Lower leg skin (tissue), 3 donors: Measurements from ENCODE around the gene PRICKLE1.

Source experiments
- POLR2A ChIP-seq, 2 donors: fragments of 450-650 bp; IDR thresholded peaks; one replicate each; pipeline ENCODE4 v1.6.1; 2016 to 2017; ENCODE audit warnings: antibody characterized with exemption in 2 of 2, mild to moderate bottlenecking in 1 of 2, moderate library complexity in 1 of 2
- TF ChIP-seq, protein P1 (sequence below), 3 donors: fragments of 450-650 bp; IDR thresholded peaks; one replicate each; pipeline ENCODE4 v1.5.1; 2016; ENCODE audit warnings: antibody characterized with exemption in 3 of 3, mild to moderate bottlenecking in 3 of 3, moderate library complexity in 2 of 3

DNA sequence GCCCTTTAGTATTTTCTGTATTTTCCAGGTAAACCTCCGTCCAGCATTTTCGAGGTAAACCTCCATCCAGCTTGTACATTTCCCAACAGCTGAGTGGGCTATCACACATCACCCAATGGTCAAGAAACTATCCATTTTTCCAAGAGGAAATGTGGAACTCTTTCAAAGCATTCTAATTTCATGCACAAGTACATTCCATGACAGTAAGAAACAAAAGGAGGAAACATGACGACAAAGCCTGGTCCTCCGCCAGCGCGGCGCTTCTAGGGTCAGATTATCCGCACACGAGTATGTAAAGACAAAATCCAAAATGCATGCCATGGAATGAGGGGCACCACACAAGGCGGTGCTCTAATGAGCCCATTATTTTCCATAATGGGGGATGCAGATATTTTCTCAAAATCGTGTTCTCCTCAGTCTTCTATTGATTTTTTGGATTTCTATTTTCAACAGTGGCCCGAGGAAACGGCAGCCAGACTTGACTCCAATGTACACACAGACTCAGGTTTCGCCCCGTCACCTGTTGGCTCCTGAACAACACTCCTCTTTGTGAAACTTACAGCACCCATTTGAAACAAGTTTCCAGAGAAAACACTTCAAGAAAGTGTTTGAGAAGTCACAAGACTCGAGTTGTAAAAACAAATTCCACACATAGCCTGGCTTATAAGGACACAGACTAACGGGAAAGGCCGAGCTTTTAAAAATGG is 107.4 kb downstream of the PRICKLE1 start:
- TF ChIP-seq POLR2A (IDR thresholded peaks at IDR 0.05), result no peak
- TF ChIP-seq, protein P1, sequence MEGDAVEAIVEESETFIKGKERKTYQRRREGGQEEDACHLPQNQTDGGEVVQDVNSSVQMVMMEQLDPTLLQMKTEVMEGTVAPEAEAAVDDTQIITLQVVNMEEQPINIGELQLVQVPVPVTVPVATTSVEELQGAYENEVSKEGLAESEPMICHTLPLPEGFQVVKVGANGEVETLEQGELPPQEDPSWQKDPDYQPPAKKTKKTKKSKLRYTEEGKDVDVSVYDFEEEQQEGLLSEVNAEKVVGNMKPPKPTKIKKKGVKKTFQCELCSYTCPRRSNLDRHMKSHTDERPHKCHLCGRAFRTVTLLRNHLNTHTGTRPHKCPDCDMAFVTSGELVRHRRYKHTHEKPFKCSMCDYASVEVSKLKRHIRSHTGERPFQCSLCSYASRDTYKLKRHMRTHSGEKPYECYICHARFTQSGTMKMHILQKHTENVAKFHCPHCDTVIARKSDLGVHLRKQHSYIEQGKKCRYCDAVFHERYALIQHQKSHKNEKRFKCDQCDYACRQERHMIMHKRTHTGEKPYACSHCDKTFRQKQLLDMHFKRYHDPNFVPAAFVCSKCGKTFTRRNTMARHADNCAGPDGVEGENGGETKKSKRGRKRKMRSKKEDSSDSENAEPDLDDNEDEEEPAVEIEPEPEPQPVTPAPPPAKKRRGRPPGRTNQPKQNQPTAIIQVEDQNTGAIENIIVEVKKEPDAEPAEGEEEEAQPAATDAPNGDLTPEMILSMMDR (IDR thresholded peaks at IDR 0.05), result no peak
